H9 (cell line): ENCODE results near the gene FOXM1. TPM values are rescaled to one million over a fixed set of nuclear protein-coding genes. Genes with fewer than 3 reads are reported as not detected.

ENCODE experiments used
- DNase-seq: peaks from one replicate; pipeline ENCODE4 v3.0.0-alpha.2; 2017
- H2AFZ ChIP-seq: one replicate; pipeline ENCODE4 v1.6.1; 2013; ENCODE audit warnings: mild to moderate bottlenecking, low read length, control low read depth, moderate library complexity
- H2AK5ac ChIP-seq: 2 replicates; pipeline ENCODE4 v1.6.1; 2013; ENCODE audit warnings: low read length, control low read depth, mixed read lengths; ENCODE audit not compliant: insufficient read length
- H2BK120ac ChIP-seq: one replicate; pipeline ENCODE4 v1.6.1; 2013; ENCODE audit warnings: low read depth, mild to moderate bottlenecking, low read length, control low read depth, inconsistent platforms; ENCODE audit not compliant: poor library complexity, severe bottlenecking
- H2BK12ac ChIP-seq: 2 replicates; pipeline ENCODE4 v1.6.1; 2013; ENCODE audit warnings: low read length, control low read depth, mixed read lengths, low read depth; ENCODE audit not compliant: insufficient read length
- H2BK15ac ChIP-seq: 2 replicates; pipeline ENCODE4 v1.6.1; 2013; ENCODE audit warnings: low read depth, low read length, control low read depth
- H2BK20ac ChIP-seq: one replicate; pipeline ENCODE4 v1.6.1; 2013; ENCODE audit warnings: low read depth, mild to moderate bottlenecking, low read length, control low read depth, inconsistent platforms; ENCODE audit not compliant: poor library complexity, severe bottlenecking
- H2BK5ac ChIP-seq: 2 replicates; pipeline ENCODE4 v1.6.1; 2013; ENCODE audit warnings: low read length, control low read depth, mixed read lengths; ENCODE audit not compliant: insufficient read length
- H3K14ac ChIP-seq: 2 replicates; pipeline ENCODE4 v1.6.1; 2013; ENCODE audit warnings: low read length, control low read depth; ENCODE audit not compliant: insufficient read depth
- H3K18ac ChIP-seq: 2 replicates; pipeline ENCODE4 v1.6.1; 2013; ENCODE audit warnings: low read depth, mild to moderate bottlenecking, mixed read lengths, low read length, control low read depth; ENCODE audit not compliant: insufficient read length
- H3K23ac ChIP-seq: 2 replicates; pipeline ENCODE4 v1.6.1; 2013; ENCODE audit warnings: low read length, control low read depth, mixed read lengths, low read depth; ENCODE audit not compliant: insufficient read length
- H3K23me2 ChIP-seq: 2 replicates; pipeline ENCODE4 v1.6.1; 2013; ENCODE audit warnings: low read depth, mild to moderate bottlenecking, mixed read lengths, low read length, control low read depth; ENCODE audit not compliant: insufficient read length, poor library complexity, severe bottlenecking
- H3K27ac ChIP-seq: 2 replicates; pipeline ENCODE4 v1.5.1; 2013; ENCODE audit warnings: low read length, control low read depth, mixed read lengths, low read depth; ENCODE audit not compliant: insufficient read length
- H3K27me3 ChIP-seq: 2 replicates; pipeline ENCODE4 v1.6.1; 2013; ENCODE audit warnings: low read length, control low read depth, inconsistent platforms; ENCODE audit not compliant: insufficient read depth
- H3K4ac ChIP-seq: 2 replicates; pipeline ENCODE4 v1.6.1; 2013; ENCODE audit warnings: low read depth, mild to moderate bottlenecking, control low read depth, inconsistent platforms, low read length, moderate library complexity
- H3K4me1 ChIP-seq: 2 replicates; pipeline ENCODE4 v1.6.1; 2013; ENCODE audit warnings: low read length, control low read depth, inconsistent platforms; ENCODE audit not compliant: insufficient read depth
- H3K4me2 ChIP-seq: 2 replicates; pipeline ENCODE4 v1.6.1; 2013; ENCODE audit warnings: low read length, control low read depth, mixed read lengths; ENCODE audit not compliant: insufficient read length, insufficient read depth
- H3K56ac ChIP-seq: 2 replicates; pipeline ENCODE4 v1.6.1; 2013; ENCODE audit warnings: low read depth, mild to moderate bottlenecking, mixed read lengths, low read length, control low read depth; ENCODE audit not compliant: insufficient read length
- H3K79me1 ChIP-seq: 2 replicates; pipeline ENCODE4 v1.6.1; 2013; ENCODE audit warnings: low read depth, mild to moderate bottlenecking, moderate library complexity, low read length, control low read depth, inconsistent platforms; ENCODE audit not compliant: insufficient read depth, poor library complexity, severe bottlenecking
- H3K79me2 ChIP-seq: 2 replicates; pipeline ENCODE4 v1.6.1; 2013; ENCODE audit warnings: low read length, control low read depth, inconsistent platforms; ENCODE audit not compliant: insufficient read depth
- H3K9ac ChIP-seq: 2 replicates; pipeline ENCODE4 v1.6.1; 2013; ENCODE audit warnings: low read length, control low read depth, mixed read lengths; ENCODE audit not compliant: insufficient read length; ENCODE audit errors: extremely low read depth
- H3K9me3 ChIP-seq: one replicate; pipeline ENCODE4 v1.6.1; 2013; ENCODE audit warnings: low read depth, low read length, inconsistent platforms; ENCODE audit not compliant: control insufficient read depth
- H3T11ph ChIP-seq: one replicate; pipeline ENCODE4 v1.6.1; 2013; ENCODE audit warnings: mild to moderate bottlenecking, low read length, control low read depth, inconsistent platforms
- H4K20me1 ChIP-seq: one replicate; pipeline ENCODE4 v1.6.1; 2013; ENCODE audit not compliant: control insufficient read depth, insufficient read length, insufficient read depth
- H4K5ac ChIP-seq: 2 replicates; pipeline ENCODE4 v1.6.1; 2013; ENCODE audit warnings: low read depth, mild to moderate bottlenecking, mixed read lengths, low read length, control low read depth; ENCODE audit not compliant: insufficient read length
- H4K8ac ChIP-seq: replicated peaks from 2 replicates; pipeline ENCODE4 v1.6.1; 2013; ENCODE audit warnings: low read length, control low read depth, mixed read lengths, low read depth; ENCODE audit not compliant: insufficient read length
- H4K91ac ChIP-seq: 2 replicates; pipeline ENCODE4 v1.6.1; 2013; ENCODE audit warnings: low read depth, mild to moderate bottlenecking, moderate library complexity, mixed read lengths, low read length, control low read depth; ENCODE audit not compliant: insufficient read length
- H3K27ac Mint-ChIP-seq, 3 experiments: 2 replicates in 2 of 3; 3 replicates in 1 of 3; pipeline ENCODE4 v1.8.0; 2020 to 2021; ENCODE audit warnings: mixed read lengths in 3 of 3, mild to moderate bottlenecking in 1 of 3, moderate library complexity in 1 of 3
- H3K27me3 Mint-ChIP-seq: 2 replicates; pipeline ENCODE4 v1.8.0; 2021; ENCODE audit warnings: low read depth, mild to moderate bottlenecking, moderate library complexity, mixed read lengths
- H3K36me3 Mint-ChIP-seq, 3 experiments: 2 replicates in 2 of 3; 3 replicates in 1 of 3; pipeline ENCODE4 v1.8.0; 2020 to 2021; ENCODE audit warnings: low read depth in 3 of 3, mixed read lengths in 3 of 3; ENCODE audit not compliant: insufficient read depth in 1 of 3
- H3K4me1 Mint-ChIP-seq, 2 experiments: 2 replicates each; pipeline ENCODE4 v1.8.0; 2020; ENCODE audit warnings: mixed read lengths in 2 of 2
- H3K4me3 Mint-ChIP-seq, 2 experiments: 2 replicates in 1 of 2; 3 replicates in 1 of 2; pipeline ENCODE4 v1.8.0; 2020 to 2021; ENCODE audit warnings: mild to moderate bottlenecking in 2 of 2, mixed read lengths in 2 of 2, moderate library complexity in 1 of 2
- H3K9me3 Mint-ChIP-seq, 2 experiments: 2 replicates in 1 of 2; 3 replicates in 1 of 2; pipeline ENCODE4 v1.8.0; 2020; ENCODE audit warnings: mild to moderate bottlenecking in 2 of 2, mixed read lengths in 2 of 2, moderate library complexity in 1 of 2
- WGBS: extraction: QIAGEN DNeasy Blood & Tissue Kit; methylation state at CpG from one replicate; pipeline ENCODE4 v1.1.7; 2013; ENCODE audit warnings: missing lambda C conversion rate, low lambda C conversion rate, mixed read lengths; ENCODE audit not compliant: insufficient read length; ENCODE audit errors: extremely low coverage; 5-methylcytosine and 5-hydroxymethylcytosine counted together
- total RNA-seq: library from RNA; stranded (reverse); gene quantifications from 2 replicates; pipeline ENCODE4 v1.2.1, GENCODE V29; 2021
- TF ChIP-seq, protein P1 (sequence below): fragments of 200-600 bp; sonication (generic); conservative IDR thresholded peaks from 3 replicates; pipeline ENCODE4 v1.8.0; 2021; ENCODE audit warnings: antibody characterized with exemption, mild to moderate bottlenecking

The FOXM1 gene
- total RNA-seq, 1 experiment from 2014 or later = 109 TPM

DNA sequence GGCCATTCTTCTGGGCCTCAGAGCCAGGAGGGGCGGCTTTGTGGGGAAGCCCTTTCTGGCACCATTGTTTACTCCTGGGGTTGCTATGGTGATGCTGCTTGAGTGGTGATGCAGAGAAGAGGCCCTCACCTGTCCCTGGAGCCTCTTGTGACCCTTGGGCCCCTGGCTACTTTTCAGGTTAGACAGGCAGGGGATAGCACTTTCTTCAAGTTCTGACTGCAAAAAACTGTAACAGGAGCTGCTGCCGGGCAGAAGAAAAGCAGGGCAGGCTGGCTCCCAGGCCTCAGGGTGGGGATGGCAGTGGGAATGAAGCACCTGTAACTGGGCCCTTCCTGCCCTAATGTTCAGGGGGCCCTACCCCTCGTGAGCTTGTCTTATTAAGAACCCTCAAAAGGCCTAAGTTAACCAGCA, 19.9 kb downstream of the FOXM1 start, which contains the start of gene TEX52:
Gene TEX52 (minus strand): TSS at position 19 of the 411 bp plus-strand sequence. CDS start 13 bp downstream, at position 6.
- Histone ChIP-seq H2BK12ac (no peak within 1 kb of the TSS), H2BK15ac (no peak within 1 kb of the TSS), H3K56ac (no peak within 1 kb of the TSS), H4K91ac (no peak within 1 kb of the TSS), H3K9me3 (no peaks in the 10 kb centered on the region), H4K20me1 (no peaks in the 10 kb centered on the region), H3T11ph (no peak within 1 kb of the TSS), H3K18ac (peak within 1 kb of the TSS; percentile 67), H3K79me1 (no peaks in the 10 kb centered on the region), H3K4me1 (no peaks in the 10 kb centered on the region), H3K14ac (peak within 1 kb of the TSS; percentile 23; the same call in 1 of the 2 replicates), H2BK5ac (no peak within 1 kb of the TSS), H3K23me2 (no peaks in the 10 kb centered on the region), H4K5ac (no peak within 1 kb of the TSS), H2AFZ (no peak within 1 kb of the TSS), H3K23ac (no peak within 1 kb of the TSS), H4K8ac (no peak within 1 kb of the TSS), H2BK120ac (no peak within 1 kb of the TSS), H2AK5ac (no peak within 1 kb of the TSS), H3K27ac (no peak within 1 kb of the TSS), H3K9ac (no peak within 1 kb of the TSS), H3K79me2 (no peaks in the 10 kb centered on the region), H3K27me3 (no peaks in the 10 kb centered on the region), H2BK20ac (no peak within 1 kb of the TSS), H3K4me2 (no peak within 1 kb of the TSS), H3K4ac (no peak within 1 kb of the TSS; the same call in 1 of the 2 replicates)
- Mint-ChIP-seq H3K27ac (peak within 1 kb of the TSS; percentile 52 to 92 (median 62); a peak in 5 of 7 replicates), H3K9me3 (no peaks in the 10 kb centered on the region), H3K4me3 (no peak within 1 kb of the TSS; a peak in 1 of 5 replicates), H3K4me1 (peaks cover 14 to 42% of the 10 kb centered on the region in 2 experiments), H3K27me3 (peaks cover 4% of the 10 kb centered on the region), H3K36me3 (peaks cover 27 to 33% (median 33%) of the 10 kb centered on the region in 3 experiments)
- peak; percentile 86 for DNase-seq
- TF ChIP-seq, protein P1, sequence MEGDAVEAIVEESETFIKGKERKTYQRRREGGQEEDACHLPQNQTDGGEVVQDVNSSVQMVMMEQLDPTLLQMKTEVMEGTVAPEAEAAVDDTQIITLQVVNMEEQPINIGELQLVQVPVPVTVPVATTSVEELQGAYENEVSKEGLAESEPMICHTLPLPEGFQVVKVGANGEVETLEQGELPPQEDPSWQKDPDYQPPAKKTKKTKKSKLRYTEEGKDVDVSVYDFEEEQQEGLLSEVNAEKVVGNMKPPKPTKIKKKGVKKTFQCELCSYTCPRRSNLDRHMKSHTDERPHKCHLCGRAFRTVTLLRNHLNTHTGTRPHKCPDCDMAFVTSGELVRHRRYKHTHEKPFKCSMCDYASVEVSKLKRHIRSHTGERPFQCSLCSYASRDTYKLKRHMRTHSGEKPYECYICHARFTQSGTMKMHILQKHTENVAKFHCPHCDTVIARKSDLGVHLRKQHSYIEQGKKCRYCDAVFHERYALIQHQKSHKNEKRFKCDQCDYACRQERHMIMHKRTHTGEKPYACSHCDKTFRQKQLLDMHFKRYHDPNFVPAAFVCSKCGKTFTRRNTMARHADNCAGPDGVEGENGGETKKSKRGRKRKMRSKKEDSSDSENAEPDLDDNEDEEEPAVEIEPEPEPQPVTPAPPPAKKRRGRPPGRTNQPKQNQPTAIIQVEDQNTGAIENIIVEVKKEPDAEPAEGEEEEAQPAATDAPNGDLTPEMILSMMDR = no peak
- no CpG with 5 or more reads among the region's 3 CpGs for WGBS
